Measurements from ENCODE around the gene HNRNPM. TPM values are rescaled to one million over a fixed set of nuclear protein-coding genes. Genes with fewer than 3 reads are reported as not detected.

Gene HNRNPM
- total RNA-seq, 2 experiments from 2014 or later = 269 to 272 TPM

DNA sequence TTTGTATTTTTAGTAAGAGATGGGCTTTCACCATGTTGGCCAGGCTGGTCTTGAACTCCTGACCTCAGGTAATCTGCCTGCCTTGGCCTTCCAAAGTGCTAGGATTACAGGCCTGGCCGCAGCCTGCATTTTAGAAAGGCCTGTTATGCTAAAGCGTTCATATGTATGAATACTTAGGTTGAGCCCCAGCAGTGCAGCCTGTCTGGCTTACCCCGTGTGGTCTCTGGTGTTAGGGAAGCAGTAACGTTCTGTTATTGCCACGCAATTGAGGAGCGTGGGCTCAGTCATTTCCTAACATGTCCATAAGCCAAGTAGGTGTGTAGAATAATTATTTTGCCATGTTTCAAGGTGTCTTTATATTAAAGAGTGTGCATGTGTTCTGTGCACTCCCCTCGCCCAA, 14.3 kb downstream of the HNRNPM start:
- Histone ChIP-seq H3K27me3 (ENCODE audit: control insufficient read depth in 1 of 2, insufficient read depth in 2 of 2, low read length in 2 of 2) (no peaks in the 10 kb centered on the region), H3K27ac (ENCODE audit: low read depth in 1 of 2, low read length in 2 of 2) (no peak overlapping the region), H3K4me3 (ENCODE audit: low read length) (no peak overlapping the region), H3K4me1 (ENCODE audit: insufficient read depth, low read length) (peaks cover 37% of the 10 kb centered on the region), H3K9me3 (ENCODE audit: control insufficient read depth in 1 of 2, insufficient read depth in 1 of 2, low read length in 2 of 2) (no peaks in the 10 kb centered on the region), H3K36me3 (ENCODE audit: insufficient read depth, low read length) (peaks cover 84% of the 10 kb centered on the region)
- intact Hi-C loops (cut with DNase I, micrococcal nuclease) = no loop called here
- ChIA-PET POLR2A (no interaction called here), CTCF (no interaction called here)
- H3K36me3 Mint-ChIP-seq (ENCODE audit: low read depth) = peaks cover 96% of the 10 kb centered on the region
- H3K4me1 Mint-ChIP-seq (ENCODE audit: low read depth) = peaks cover 92% of the 10 kb centered on the region
- no peak overlapping the region for H3K4me3 Mint-ChIP-seq
- TF ChIP-seq CTCF (IDR thresholded peaks at IDR 0.05) = no peak
- DNase-seq (no peak), ATAC-seq (ENCODE audit: poor library complexity) (no peak)
- H3K27ac Mint-ChIP-seq = no peak overlapping the region
- H3K9me3 Mint-ChIP-seq = no peaks in the 10 kb centered on the region
- no peaks in the 10 kb centered on the region for H3K27me3 Mint-ChIP-seq

DNA sequence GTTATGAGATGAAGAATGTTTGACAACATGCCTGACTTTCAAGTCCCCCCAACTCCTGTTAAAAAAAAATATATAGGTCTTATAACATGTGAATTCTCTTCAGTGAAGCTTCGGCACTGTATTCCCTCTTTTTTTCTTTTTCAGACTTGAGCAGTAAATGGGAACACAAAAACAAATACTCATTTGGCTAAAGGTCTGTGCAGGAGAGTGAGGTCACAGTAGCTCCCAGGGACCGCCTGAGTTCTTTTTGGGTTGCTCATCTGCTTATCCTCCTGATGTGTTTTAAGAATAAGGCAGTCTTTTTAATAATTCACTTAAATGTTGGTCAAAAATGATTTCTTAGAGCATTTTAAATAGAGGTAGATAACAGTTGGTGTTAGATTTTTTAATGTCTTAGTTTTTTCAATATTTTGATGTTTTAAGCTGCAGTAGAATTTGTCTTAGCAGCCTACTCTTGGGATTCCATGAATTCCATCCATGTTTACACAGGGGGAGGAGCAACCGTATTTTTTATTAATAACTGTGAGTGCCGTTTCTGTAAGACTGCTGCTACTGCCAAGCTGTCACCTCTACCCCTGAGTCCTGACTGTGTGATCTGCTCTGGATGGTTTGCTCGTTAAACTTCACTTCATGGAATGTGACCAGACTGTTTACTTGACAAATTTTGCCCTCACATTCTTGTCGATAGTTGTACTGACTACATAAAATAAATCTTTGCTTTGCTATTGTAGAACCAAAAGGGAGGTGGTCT, 14.9 kb downstream of the HNRNPM start:
- H3K36me3 Mint-ChIP-seq (ENCODE audit: low read depth) = peaks cover 96% of the 10 kb centered on the region
- no peak for DNase-seq
- H3K27ac Mint-ChIP-seq = peak overlapping the region; percentile 22
- ChIA-PET CTCF (interaction anchor here (1.0 kb wide), 1 partner anchor 46 kb away, joined by 3 read pairs; no protein-coding TSS in a partner anchor), POLR2A (interaction anchor here (1.4 kb wide), 1 partner anchor 28 kb away, joined by 4 read pairs; no protein-coding TSS in a partner anchor)
- intact Hi-C loops (cut with DNase I, micrococcal nuclease) = no loop called here
- no peak for TF ChIP-seq CTCF (IDR thresholded peaks at IDR 0.05)
- Histone ChIP-seq H3K4me1 (ENCODE audit: insufficient read depth, low read length) (peaks cover 32% of the 10 kb centered on the region), H3K36me3 (ENCODE audit: insufficient read depth, low read length) (peaks cover 88% of the 10 kb centered on the region), H3K27me3 (ENCODE audit: control insufficient read depth in 1 of 2, insufficient read depth in 2 of 2, low read length in 2 of 2) (no peaks in the 10 kb centered on the region), H3K27ac (ENCODE audit: low read depth in 1 of 2, low read length in 2 of 2) (no peak overlapping the region), H3K4me3 (ENCODE audit: low read length) (no peak overlapping the region), H3K9me3 (ENCODE audit: control insufficient read depth in 1 of 2, insufficient read depth in 1 of 2, low read length in 2 of 2) (no peaks in the 10 kb centered on the region)
- no peaks in the 10 kb centered on the region for H3K27me3 Mint-ChIP-seq
- H3K4me1 Mint-ChIP-seq (ENCODE audit: low read depth) = peaks cover 86% of the 10 kb centered on the region
- ATAC-seq (ENCODE audit: poor library complexity) = no peak
- H3K4me3 Mint-ChIP-seq = no peak overlapping the region
- no peaks in the 10 kb centered on the region for H3K9me3 Mint-ChIP-seq

DNA sequence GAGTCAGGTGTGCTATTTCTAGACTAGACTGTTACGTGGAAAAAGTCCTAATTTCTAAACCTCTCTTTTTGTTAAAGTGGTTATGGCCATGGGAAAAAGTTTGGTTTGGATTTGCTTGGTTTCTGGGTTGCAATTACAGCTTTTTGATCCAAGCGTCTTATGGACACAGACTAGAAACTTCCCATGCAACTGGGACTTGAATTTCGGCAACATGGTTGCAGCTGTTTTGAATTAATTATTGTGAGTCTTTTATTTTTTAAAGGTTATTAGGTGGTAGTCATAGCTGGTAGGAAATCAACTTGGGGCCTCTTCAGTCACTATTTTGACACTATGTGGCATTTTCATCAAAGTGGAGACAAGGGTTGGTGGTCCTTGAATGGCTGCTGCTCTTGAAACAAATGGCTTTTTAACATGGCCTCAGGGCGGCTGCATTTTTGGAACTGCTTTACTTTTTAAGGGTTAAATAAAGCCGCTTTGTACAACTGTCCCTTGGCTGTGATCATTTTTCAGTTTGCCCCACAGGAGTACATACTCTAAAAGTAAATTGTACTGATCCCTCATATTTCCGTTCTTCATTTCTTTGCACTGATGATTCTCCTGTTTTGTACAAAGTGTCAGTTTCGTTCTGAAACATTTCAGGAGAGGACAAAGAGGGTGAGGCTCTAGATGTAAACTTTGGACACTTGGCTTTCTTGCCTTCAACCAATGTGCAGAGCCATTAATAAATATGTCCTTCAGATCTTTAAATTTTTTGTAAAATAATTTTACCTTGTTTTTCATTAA, 15.9 kb downstream of the HNRNPM start:
- ATAC-seq (ENCODE audit: poor library complexity) (no peak), DNase-seq (no peak)
- CTCF ChIA-PET = interaction anchor here (1.0 kb wide), 1 partner anchor 45 kb away, joined by 3 read pairs; no protein-coding TSS in a partner anchor
- intact Hi-C loops (cut with DNase I, micrococcal nuclease) = no loop called here
- peaks cover 88% of the 10 kb centered on the region for H3K36me3 ChIP-seq (ENCODE audit: insufficient read depth, low read length)
- H3K4me3 ChIP-seq (ENCODE audit: low read length) = no peak overlapping the region
- peaks cover 27% of the 10 kb centered on the region for H3K4me1 ChIP-seq (ENCODE audit: insufficient read depth, low read length)
- no peak overlapping the region for H3K27ac ChIP-seq (ENCODE audit: low read depth in 1 of 2, low read length in 2 of 2)
- H3K36me3 Mint-ChIP-seq (ENCODE audit: low read depth) = peaks cover 96% of the 10 kb centered on the region
- POLR2A ChIA-PET = interaction anchor here (1.4 kb wide), 1 partner anchor 27 kb away, joined by 4 read pairs; no protein-coding TSS in a partner anchor
- H3K27me3 ChIP-seq (ENCODE audit: control insufficient read depth in 1 of 2, insufficient read depth in 2 of 2, low read length in 2 of 2) = no peaks in the 10 kb centered on the region
- H3K27ac Mint-ChIP-seq = peak overlapping the region; percentile 22
- H3K4me1 Mint-ChIP-seq (ENCODE audit: low read depth) = peaks cover 82% of the 10 kb centered on the region
- no peaks in the 10 kb centered on the region for H3K27me3 Mint-ChIP-seq
- H3K4me3 Mint-ChIP-seq = no peak overlapping the region
- H3K9me3 Mint-ChIP-seq = no peaks in the 10 kb centered on the region
- TF ChIP-seq CTCF (IDR thresholded peaks at IDR 0.05) = no peak
- no peaks in the 10 kb centered on the region for H3K9me3 ChIP-seq (ENCODE audit: control insufficient read depth in 1 of 2, insufficient read depth in 1 of 2, low read length in 2 of 2)

Measured in CD4-positive, alpha-beta T cell (primary cell).